Gastroesophageal sphincter (tissue), 4 donors: ENCODE results near the gene ZNHIT2. TPM values are rescaled to one million over a fixed set of nuclear protein-coding genes. Genes with fewer than 3 reads are reported as not detected.

ENCODE experiments used
- ATAC-seq: fragments of 150-250 bp; one replicate; pipeline ENCODE4 v1.9.1; 2016; ENCODE audit warnings: mild to moderate bottlenecking, moderate library complexity
- H3K27ac ChIP-seq, 4 donors: fragments of 200-600 bp; sonication (generic) in 3 of 4; 1 replicate in 3 of 4; 2 replicates in 1 of 4; pipeline ENCODE4 v1.5.1; 2016 to 2019
- H3K27me3 ChIP-seq: fragments of 200-600 bp; sonication (generic); one replicate; pipeline ENCODE4 v1.5.1; 2019
- H3K36me3 ChIP-seq, 2 donors: fragments of 200-600 bp; sonication (generic); one replicate each; pipeline ENCODE4 v1.5.1; 2019; ENCODE audit warnings: control low read depth in 1 of 2
- H3K4me1 ChIP-seq, 3 donors: fragments of 200-600 bp; sonication (generic); 1 replicate in 2 of 3; 2 replicates in 1 of 3; pipeline ENCODE4 v1.5.1; 2016 to 2019; ENCODE audit warnings: control low read depth in 2 of 3
- H3K4me3 ChIP-seq, 2 donors: fragments of 200-600 bp; sonication (generic); one replicate each; pipeline ENCODE4 v1.5.1; 2019; ENCODE audit warnings: mild to moderate bottlenecking in 1 of 2, moderate library complexity in 1 of 2
- H3K9me3 ChIP-seq, 3 donors: fragments of 200-600 bp; sonication (generic); one replicate each; pipeline ENCODE4 v1.5.1; 2017 to 2019; ENCODE audit warnings: control low read depth in 2 of 3
- CTCF ChIP-seq, 4 experiments: fragments of 200-600 bp in 2 of 4; fragments of 450-650 bp in 2 of 4; sonication (generic) in 1 of 4; IDR thresholded peaks; one replicate each; pipeline ENCODE4 v1.5.1; 2017 to 2019; ENCODE audit warnings: antibody characterized with exemption in 4 of 4, mild to moderate bottlenecking in 2 of 4, moderate library complexity in 2 of 4
- EP300 ChIP-seq: sonication (generic); formaldehyde crosslinking; IDR thresholded peaks from one replicate; pipeline ENCODE4 v1.6.1; 2017; ENCODE audit warnings: antibody characterized with exemption, mild to moderate bottlenecking
- POLR2A ChIP-seq, 2 donors: fragments of 450-650 bp; IDR thresholded peaks; one replicate each; pipeline ENCODE4 v1.6.1; 2017; ENCODE audit warnings: antibody characterized with exemption in 2 of 2, mild to moderate bottlenecking in 2 of 2, moderate library complexity in 1 of 2
- POLR2AphosphoS5 ChIP-seq: sonication (generic); formaldehyde crosslinking; IDR thresholded peaks from one replicate; pipeline ENCODE4 v1.6.1; 2017; ENCODE audit warnings: antibody characterized with exemption
- WGBS, 2 donors: methylation state at CpG; one replicate each; pipeline ENCODE4 v1.1.5; 2018; ENCODE audit warnings: low coverage in 1 of 2; 5-methylcytosine and 5-hydroxymethylcytosine counted together
- total RNA-seq, 4 donors: library from RNA; depleted of rRNA; stranded (reverse); fragments of >200 nt; gene quantifications; one replicate each; pipeline ENCODE4 v1.1.0, GENCODE V29; 2016

The ZNHIT2 gene
- total RNA-seq, result 10 to 100 TPM; 13.6 to 19.1 (median 15.4) TPM

- no peaks in the 10 kb centered on the region for H3K27me3 ChIP-seq
- peak; percentile 82 for ATAC-seq
- H3K4me3 ChIP-seq, result peak within 1 kb of the TSS; percentile 59 to 76
- H3K4me1 ChIP-seq, result peaks cover 7 to 67% (median 29%) of the 10 kb centered on the region in 3 donors
- peak within 1 kb of the TSS; percentile 39 to 90 (median 85) for H3K27ac ChIP-seq
- WGBS, 2 donors, result 0% methylated on average over 12 to 18 of the region's 89 CpGs
- peak in 3 of 4 experiments; percentile 94 to 98 (median 97) for TF ChIP-seq CTCF (IDR thresholded peaks at IDR 0.05)
- TF ChIP-seq POLR2A (IDR thresholded peaks at IDR 0.05), result peak; percentile 61 to 65
- TF ChIP-seq EP300, result no peak
- peak; percentile 83 for TF ChIP-seq POLR2AphosphoS5
- H3K9me3 ChIP-seq, result no peaks in the 10 kb centered on the region
- peaks cover 0 to 56% of the 10 kb centered on the region in 2 donors for H3K36me3 ChIP-seq
Observed at GRCh38 chr11:65117206-65118096, at the start of gene ZNHIT2. ZNHIT2 (minus strand) TSS chr11:65117701; CDS start chr11:65117653, 48 bp downstream.

GRCh38 chr11:65166893-65167292 is 49.4 kb upstream of the ZNHIT2 start:
- no peaks in the 10 kb centered on the region for H3K9me3 ChIP-seq
- no peak overlapping the region for H3K27ac ChIP-seq
- H3K27me3 ChIP-seq, result peaks cover 12% of the 10 kb centered on the region
- 84 to 90% methylated on average over 3 of the region's 3 CpGs for WGBS, 2 donors
- no peaks in the 10 kb centered on the region for H3K36me3 ChIP-seq
- ATAC-seq, result no peak
- no peaks in the 10 kb centered on the region for H3K4me1 ChIP-seq
- no peak for TF ChIP-seq POLR2A (IDR thresholded peaks at IDR 0.05)
- TF ChIP-seq POLR2AphosphoS5, result no peak
- no peak for TF ChIP-seq EP300
- no peak for TF ChIP-seq CTCF (IDR thresholded peaks at IDR 0.05)
- H3K4me3 ChIP-seq, result no peak overlapping the region

- TF ChIP-seq EP300 (no peak), POLR2AphosphoS5 (no peak), POLR2A (IDR thresholded peaks at IDR 0.05) (no peak)
- Histone ChIP-seq H3K27ac (no peak overlapping the region), H3K27me3 (peaks cover 12% of the 10 kb centered on the region), H3K4me1 (no peaks in the 10 kb centered on the region), H3K4me3 (peak overlapping the region in 1 of 2 donors; percentile 28), H3K9me3 (no peaks in the 10 kb centered on the region), H3K36me3 (no peaks in the 10 kb centered on the region)
- no peak for ATAC-seq
- WGBS, 2 donors, result 33 to 38% methylated on average over 24 to 31 of the region's 31 CpGs
Observed at GRCh38 chr11:65165410-65166317, 48.2 kb upstream of the ZNHIT2 start.

- Histone ChIP-seq H3K27me3 (peaks cover 12% of the 10 kb centered on the region), H3K4me1 (no peaks in the 10 kb centered on the region), H3K27ac (no peak overlapping the region), H3K4me3 (no peak overlapping the region), H3K36me3 (no peaks in the 10 kb centered on the region), H3K9me3 (no peaks in the 10 kb centered on the region)
- TF ChIP-seq POLR2A (IDR thresholded peaks at IDR 0.05) (no peak), POLR2AphosphoS5 (no peak), CTCF (IDR thresholded peaks at IDR 0.05) (no peak), EP300 (no peak)
- no peak for ATAC-seq
- 80 to 95% methylated on average over 1 to 2 of the region's 2 CpGs for WGBS, 2 donors
Observed at GRCh38 chr11:65163684-65164083, 46.2 kb upstream of the ZNHIT2 start.

GRCh38 chr11:65160643-65161042 is 43.1 kb upstream of the ZNHIT2 start:
- TF ChIP-seq CTCF (IDR thresholded peaks at IDR 0.05), result no peak
- H3K27me3 ChIP-seq, result no peaks in the 10 kb centered on the region
- no peak for ATAC-seq
- no peaks in the 10 kb centered on the region for H3K4me1 ChIP-seq
- 73 to 77% methylated on average over 2 to 3 of the region's 3 CpGs for WGBS, 2 donors
- no peak overlapping the region for H3K27ac ChIP-seq
- H3K36me3 ChIP-seq, result no peaks in the 10 kb centered on the region
- no peak overlapping the region for H3K4me3 ChIP-seq
- H3K9me3 ChIP-seq, result no peaks in the 10 kb centered on the region
